ENCODE measurements around the gene GRAMD2A.
A peak's percentile ranks its signal among the peaks of the same experiment; 100 is the strongest.

The GRAMD2A gene

DNA sequence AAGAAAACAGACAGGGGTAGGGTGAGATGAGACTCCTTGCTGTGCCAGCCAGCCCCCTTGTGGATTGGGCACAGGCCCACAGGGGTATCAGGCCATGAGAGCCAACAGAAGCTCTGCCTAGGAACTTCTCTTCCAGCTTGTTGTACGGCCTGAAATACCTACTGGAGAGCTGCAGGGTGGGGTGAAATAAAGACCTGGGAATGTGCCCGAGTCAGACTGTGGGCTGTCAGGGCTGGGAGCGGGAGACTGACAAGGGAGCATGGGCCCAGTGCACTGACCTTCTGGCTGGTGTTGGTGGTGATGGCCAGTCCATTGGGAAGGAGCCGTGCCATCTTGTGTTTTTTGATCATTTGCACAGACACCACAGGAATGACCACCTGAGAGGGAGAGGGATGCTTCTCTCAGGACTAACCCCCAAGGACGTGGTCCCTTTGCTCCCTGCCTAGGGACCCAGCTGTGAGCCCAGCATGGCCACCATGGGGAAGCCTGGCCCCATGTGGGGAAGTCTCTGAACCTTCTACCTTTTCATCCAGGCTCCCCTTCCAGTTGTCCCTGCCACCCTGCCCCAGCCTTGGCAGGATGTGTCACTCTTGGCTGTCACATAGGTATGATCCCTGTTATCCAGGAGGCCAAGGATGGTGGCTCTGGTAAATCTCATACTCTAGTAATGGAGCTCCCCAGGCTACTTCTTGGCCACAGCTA is 30.7 kb downstream of the GRAMD2A start:
- DNase-seq = no peak

DNA sequence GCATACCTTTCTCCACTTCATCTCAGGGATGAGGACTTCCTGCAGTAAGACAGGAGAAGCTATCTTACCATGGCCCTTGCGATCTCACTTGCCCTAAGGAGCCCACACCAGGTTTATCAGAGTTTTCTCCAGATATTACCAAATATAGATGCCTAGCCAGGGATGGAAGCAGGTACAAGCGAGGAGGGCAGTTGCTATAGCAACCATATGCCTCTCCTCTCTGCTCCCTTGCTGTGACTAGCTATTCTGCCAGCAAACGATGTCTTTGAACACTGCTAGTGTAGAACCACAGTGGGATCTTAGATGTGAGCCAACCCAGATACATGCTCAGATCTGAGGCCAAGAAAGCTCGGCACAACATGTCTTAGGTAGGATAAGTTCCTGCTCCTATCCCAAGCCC is 33.9 kb downstream of the GRAMD2A start:
- no peak for DNase-seq

DNA sequence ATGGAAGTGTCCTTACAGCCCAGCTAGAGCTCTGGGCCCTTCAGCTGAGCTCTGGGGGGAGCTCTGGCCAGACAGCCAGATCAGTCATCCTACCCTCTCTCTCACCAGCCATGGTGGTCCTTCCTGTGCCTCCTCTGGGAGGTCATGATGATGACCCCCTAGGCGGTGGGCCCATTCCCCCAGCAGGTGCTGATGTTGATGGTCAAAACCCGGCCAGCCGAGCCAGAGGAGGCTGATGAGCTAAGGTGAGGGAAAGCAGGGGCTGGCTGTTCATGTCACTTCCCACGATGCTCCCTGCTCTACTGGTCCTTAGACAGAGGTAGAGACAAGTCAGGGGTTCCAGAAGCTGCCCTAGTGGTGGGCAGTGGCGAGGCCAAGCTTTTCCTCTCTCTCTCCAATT is 35.0 kb downstream of the GRAMD2A start:
- no peak for DNase-seq

DNA sequence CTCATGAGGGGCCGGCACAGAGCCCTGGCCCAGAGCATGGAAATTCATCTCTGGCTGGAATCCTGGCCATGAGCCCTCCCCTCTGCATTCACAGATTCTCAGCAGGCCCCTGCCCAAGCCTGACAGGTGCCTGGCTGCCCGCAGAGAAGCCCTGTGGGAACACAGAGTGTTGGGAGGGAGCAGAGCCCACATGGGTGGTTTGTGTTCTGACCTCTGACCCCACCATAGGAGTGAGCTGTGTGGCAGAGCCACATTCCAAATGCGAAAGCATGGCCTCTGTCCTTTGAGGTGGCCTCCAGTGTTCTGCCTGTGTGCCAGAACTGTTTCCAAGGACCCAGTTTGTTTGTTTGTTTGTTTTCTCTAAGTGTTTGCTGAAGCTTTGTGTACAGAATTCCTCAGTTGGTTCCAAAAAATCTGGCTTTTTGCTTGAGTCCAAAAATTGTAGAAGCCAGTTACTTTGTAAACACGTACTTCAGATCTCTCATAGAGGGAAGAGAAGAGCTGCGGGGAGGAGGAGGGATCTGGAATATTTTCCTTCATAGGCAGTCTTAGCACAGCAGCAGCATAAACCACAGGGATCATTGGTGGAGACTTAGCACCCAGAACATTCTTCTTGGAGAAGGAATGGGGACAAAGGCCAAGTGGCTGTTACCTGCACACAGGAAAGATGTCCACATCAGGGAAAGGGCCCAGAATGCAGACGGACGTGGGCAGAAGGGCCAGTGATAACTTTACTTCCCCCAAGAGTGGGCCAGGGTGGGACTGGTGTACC is 36.0 kb downstream of the GRAMD2A start:
- no peak for DNase-seq

DNA sequence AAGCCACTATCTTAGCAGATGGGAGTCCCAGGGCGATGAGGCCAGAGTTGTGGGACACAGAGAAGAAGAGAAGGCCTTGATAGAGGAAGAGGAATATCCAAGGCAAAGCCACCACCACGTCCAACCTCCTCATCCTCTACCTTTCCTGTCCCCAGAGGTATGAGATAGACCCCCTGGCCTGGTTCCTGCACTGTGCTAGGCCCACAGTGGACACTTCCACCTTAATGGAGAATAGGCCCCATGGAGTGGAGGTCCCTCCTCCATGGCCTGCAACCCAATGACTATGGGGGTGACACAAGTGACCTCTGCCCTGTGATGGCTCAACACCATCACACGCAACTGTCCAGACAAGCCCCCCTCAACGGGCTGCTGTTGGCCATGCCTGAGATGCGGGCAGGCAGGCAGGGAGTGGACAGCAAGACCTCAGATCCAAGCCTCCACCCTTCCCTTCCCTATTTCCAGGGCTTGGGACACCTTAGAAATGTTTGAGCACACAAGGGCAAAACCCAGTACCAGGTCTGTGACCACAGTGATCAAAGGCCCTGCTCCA is 36.8 kb downstream of the GRAMD2A start:
- no peak for DNase-seq

DNA sequence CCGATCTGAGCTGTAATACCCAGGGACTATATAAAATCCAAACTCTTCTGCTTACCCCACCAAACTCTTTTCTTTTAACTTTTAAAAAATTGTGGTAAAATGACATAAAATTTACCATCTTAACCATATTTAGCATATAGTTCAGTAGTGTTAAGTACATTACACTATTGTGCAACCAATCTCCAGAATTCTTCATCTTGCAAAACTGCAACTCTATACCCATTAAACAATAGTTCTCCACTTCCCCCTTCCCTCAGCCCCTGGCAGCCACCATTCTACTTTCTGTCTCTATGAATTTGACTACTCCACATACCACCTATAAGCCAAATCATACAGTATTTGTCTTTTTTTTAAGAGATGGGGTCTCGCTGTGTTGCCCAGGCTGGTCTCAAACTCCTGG is 40.7 kb downstream of the GRAMD2A start:
- DNase-seq = no peak

DNA sequence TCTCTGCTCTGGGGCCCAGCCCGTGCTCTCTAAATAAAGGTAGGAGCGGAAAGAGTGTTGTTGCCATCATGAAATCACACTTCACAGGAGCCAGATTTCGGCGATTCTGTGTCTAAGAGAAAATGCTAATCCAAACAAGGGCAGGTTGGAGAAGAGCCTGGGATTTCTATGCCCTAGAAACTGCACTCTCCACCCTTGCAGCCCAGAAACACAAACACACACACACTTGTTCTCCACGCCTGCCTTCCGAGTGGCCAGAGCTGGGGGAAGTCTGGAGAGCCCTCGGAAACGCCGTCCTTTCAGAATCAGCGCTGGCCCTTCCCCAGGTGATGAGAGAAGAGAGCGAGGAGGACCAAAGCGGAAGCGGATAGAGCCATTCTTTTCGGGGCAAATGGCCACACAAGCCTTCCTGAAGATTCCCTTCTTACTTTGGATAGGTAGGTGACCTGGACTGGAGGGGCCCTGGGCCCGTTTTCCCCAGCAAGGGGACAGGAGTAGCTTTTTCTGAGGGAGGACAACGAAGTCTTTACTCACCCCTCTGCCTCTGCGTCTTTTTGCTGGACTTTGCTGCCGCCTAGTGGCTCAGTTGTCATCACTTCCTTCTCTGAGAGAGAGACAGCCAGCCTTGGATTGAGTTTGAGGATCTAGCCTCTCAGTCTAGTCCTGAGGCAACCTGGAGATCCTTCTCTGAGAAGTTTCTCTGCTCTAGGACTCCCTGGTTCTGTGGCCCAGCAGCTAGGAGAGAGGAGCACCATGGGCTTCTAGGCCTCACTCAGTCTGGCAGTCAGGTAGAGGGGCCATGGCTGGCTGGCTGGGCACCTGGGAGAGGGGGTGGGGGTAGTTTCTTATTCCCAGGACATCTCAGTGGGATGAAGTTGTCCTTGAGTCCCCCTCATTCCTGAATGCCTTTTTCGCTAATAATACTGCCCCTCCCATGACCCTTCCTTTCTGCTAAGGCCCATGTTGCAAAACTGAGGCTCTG is 41.7 kb downstream of the GRAMD2A start:
- peak; percentile 78 for DNase-seq

DNA sequence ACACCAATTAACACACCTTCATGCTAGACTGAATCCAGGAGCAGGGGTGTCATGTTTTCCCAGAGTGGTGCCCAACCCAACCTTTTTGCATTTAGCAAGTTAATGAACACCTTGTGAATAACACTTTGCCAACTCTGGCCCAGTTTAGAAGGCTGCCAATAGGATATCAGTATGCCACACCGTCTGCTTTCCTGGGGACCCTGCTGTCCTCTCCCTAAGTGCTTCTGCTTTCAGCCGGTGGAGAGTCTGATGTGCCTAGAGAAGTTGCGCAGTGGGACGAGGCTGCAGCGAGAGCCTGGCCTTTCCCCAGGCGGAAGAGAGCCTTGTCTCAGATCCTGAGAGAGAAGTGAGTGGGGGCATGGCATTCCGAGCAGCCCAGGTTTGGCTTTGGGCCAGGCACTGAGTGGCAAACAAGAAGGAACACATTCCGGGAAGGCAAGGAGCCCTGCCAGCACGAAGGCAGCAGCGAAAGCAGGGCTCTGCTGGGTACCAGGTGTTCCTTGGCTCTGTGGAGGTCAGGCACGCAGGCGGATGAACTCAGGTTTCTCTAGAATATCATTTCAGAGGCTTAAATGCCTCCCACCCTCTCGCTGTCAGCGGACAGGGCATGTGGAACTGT is 42.5 kb downstream of the GRAMD2A start:
- DNase-seq = no peak

DNA sequence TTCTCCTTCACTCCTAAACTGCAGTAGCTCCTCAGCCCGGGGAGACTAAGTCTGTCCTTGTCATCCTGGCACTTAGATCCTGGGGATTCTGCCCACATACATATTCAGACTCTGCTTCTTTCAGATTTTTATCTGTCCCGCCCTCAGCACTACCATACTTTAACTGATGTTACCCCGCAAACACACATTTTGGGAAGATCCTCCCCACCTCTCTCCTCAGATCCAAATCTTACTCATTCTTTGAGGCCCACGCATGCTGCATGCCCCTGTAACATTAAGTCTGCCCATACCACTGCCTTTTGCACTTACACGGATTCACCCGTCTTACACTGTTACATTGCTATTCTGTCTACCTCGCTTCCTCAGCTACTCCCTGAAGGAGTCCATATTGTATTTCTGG is 43.3 kb downstream of the GRAMD2A start:
- DNase-seq = no peak

DNA sequence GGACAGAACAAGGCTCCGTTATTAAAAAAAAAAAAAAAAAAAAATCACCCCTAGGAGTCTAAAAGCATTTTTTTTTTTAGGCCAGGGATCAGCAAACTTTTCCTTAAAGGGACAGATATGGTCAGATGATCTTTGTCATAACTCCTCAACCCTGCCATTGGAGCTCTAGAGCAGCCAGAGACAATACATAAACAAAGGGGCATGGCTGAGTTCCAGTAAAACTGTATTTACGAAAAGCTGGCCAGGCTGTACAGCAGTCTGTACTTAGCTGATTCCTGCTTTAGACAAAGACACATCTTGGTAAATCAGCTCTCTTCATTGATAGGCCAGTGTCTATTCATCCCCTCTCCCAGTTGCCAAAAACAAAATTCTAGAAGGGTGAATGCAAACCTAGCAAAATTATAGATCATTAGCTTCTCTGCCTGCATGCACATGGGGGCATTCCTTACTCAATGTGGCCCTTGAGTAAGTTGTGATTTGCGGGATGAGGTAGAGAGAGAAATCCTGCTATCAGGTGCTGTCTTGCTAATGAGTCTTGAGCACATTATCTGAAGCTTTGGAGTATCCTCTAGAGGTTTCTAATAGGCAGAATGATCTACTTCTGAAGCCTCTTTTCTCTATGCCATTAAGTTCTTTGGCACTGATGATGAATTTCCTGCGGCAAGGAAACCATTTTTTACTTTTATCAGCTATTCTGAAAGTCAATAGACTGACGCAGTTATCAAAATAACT is 44.2 kb downstream of the GRAMD2A start:
- no peak for DNase-seq

DNA sequence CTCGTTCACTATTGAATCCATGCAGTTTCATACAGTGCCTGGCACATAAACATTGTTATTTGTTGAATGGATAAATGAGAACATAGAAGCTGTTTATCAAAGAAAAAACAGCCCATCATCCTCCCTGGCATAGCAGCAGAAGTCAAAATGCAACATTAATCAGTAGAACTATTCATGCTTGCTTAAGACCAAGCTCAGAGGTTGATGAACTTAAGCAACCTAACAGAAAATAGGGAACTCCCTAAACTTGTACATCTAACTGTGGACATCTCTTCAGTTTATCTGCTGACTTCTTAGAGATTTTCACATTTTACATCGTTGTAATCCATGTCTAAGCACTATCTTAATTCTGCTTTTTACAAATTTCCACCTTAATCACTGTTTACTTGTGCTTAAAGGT is 50.2 kb downstream of the GRAMD2A start:
- no peak for DNase-seq

DNA sequence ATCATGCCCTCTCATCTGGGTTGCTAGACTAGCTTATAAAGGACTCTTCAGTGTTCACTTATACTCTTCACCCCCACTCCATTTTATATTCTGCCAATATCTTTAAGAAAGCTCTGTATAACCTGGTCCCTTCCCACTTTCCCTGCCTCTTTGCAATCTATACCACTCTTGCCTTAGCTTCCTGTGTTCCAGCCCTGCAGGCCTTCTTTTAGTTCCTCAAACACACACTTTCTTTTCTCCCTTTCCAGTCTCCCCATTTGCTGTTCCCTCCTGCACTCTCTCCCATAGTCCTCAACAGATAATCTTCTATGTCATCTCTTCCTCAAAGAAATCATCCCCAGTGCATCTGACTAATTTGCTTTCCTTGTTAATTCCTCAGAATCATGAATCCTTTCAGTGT is 50.7 kb downstream of the GRAMD2A start:
- no peak for DNase-seq

DNA sequence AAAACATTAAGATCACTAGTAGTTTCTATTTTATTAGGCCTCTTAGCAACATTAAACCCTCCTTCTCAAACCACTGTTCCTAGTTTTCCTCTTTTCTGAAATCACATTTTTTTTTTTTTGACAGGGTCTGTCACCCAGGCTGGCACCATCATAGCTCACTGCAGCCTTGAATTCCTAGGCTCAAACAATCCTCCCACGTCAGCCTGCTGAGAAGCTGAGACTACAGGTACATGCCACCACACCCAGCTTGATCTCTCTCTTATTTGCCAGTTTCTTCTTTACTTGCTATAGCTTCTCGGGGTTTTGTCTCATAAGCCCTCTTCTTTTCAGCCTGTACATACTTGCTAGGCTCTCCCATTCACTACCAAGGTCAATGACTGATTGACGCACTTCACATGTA is 51.4 kb downstream of the GRAMD2A start:
- no peak for DNase-seq

DNA sequence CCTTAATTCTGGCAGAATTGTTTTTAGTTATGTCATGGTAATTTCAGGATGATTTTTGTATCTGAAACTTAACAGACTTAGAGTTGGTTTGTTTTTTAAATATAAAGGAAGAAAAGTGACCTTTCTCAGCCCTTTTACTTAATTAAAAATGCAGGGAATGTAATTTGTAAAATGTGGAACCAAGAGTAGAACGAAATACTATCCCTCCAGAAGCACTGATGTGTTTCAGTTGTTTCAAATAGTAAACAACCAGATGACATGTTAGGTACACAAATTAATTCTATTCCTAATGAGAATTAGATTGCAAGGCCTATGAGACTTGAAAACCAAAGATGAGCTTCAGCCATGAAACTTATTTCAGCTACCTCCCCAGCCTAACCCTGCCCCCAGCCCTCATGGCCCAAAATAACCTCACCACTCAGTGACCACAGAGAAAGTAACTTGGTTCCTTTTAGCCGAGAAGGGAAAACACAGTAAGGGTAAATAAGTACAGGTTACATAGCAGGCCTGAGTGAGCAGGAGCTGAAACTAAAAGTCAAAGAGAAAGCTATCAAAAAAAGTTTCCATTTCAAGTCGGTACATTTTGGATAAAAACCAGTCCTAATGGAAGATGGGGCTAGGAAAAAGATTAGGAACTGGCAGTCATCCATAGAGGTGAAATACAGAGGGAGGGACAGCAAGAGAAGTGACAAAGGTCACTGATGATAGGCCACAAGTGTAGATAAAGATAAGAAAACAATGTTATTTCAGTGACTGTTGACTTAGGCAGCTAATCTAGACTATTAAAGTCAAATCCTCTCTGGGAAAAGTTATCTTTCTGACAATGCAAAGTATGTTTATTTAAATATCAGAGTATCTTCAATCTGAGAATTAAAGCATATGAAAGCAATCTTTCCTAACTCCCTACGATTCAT is 56.2 kb downstream of the GRAMD2A start:
- no peak for DNase-seq

DNA sequence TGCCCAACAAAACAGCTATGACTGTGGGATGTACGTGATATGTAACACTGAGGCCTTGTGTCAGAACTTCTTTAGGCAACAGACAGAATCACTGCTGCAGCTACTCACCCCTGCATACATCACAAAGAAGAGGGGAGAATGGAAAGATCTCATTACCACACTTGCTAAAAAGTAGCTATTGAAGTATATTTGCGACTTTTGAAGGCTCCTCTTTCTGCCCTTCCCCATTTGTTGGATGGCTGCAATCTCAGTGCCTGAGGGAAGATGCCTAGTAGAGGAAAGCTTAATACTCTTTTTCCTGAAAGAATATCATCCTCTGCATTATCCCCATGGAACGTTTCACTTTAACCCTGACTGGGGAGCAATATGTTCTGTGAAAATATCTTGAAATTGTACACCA is 57.5 kb downstream of the GRAMD2A start:
- DNase-seq = no peak

DNA sequence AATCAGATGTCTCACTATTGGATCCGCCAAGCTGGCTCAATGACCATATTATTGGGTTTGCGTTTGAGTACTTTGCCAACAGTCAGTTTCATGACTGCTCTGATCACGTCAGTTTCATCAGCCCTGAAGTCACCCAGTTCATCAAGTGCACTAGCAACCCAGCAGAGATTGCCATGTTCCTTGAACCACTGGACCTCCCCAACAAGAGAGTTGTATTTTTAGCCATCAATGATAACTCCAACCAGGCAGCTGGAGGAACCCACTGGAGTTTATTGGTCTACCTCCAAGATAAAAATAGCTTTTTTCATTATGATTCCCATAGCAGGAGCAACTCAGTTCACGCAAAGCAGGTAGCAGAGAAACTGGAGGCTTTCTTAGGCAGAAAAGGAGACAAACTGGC is 57.9 kb downstream of the GRAMD2A start:
- no peak for DNase-seq

DNA sequence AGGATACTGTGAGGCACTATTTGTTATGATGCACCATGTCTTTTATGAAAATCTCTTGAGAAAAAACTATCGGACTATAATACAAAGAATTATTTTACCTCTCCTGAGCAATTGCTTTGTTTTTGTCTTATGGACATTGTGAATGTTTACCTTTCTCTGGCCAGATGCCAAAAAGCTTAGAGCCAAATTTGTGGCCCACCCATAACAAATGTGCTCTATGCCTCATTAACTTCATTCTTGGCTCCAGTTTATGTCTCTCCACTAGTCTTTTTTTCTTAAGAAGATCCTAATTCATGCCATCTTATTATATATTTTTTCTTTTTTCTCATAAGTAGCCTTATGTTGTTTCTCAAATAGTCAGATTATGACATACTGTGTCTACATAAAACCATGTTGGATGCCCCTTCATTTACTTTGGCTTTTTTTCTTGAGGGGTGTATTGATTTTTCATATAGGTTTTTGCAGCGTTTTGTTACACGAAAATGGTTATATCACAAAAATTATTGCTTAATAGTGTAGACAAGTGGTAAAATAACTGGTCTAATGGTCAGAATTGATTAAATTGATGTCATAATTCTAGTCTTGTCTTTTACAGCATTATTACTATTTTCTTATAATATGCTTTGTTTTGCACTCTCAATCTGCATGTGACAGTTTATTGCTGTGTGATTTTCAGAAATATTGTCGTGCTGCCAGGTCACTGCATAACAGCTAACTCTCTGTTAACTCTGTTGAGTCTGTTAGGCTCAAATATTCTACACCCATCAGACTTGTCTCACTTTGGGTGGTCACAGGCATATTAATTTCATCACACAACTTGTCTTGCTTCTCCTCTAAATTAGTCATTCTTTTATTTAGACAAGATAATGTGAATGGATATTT is 61.2 kb downstream of the GRAMD2A start:
- no peak for DNase-seq

DNA sequence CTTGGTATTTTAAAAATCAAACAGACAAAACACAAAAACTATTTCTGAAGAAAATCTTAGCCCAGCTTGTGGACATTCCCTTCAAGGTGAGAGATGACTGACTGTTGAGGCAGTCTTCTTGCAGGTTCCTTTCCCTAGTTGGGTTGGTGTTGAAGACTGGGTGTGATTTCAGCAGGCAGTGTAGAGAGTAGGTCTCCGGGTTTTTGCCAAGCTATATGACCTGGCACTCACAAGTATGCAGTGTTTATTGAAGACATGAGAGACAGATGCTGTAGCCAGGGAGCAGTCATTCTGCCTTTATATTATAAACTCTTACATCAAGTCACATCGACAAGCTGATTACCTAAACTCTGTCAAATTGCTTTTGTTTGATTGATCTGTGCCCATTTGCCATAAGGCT is 61.9 kb downstream of the GRAMD2A start:
- no peak for DNase-seq

DNA sequence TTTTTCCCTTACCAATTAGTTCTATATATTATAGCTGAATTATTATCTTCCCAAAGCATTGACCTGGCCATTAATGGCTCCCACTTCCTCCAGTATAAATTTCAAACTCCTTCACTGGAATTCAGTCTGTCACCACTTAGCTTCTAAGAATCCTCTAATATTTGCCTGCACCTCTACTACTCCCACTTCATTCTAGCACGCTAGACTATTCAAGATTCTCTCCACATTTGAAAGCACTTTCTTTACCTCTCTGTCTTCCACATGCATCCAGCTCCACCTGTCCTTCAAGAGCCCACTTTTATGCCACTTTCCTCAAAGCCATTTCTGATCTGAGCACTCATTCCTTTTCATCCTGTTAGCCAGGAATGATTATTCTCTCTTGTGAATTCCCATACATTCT is 64.4 kb downstream of the GRAMD2A start:
- no peak for DNase-seq

DNA sequence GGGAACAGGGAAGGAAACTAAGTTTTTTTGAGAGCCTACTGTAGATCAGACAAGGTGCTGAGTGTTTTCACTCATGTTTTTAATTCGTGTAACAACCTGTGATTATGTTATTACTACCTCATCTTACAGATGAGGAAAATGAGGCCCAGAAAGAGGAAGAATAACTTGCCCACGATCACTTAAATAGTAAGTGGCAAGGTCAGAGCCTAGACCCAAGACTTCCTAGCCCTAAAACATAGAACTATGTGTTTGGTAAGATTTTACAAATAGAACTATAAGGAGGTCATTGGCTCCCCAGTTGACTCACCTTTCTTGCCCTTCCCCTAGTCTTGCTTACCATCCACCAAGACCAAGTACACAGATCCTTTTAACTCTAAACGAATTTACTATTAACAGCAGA is 65.7 kb downstream of the GRAMD2A start:
- no peak for DNase-seq

Data from CD4-positive, alpha-beta T cell treated with Interleukin-17A for 1 hour (primary cell).